ENCODE data around the gene CDAN1.

The CDAN1 gene

GRCh38 chr15:42735382-42736165 is 1.4 kb downstream of the CDAN1 start:
- DNase-seq (ENCODE audit: low spot score), result no peak

- no peak for DNase-seq (ENCODE audit: low spot score)
Observed at GRCh38 chr15:42734076-42734672, 2.8 kb downstream of the CDAN1 start.

GRCh38 chr15:42733027-42733426 is 3.9 kb downstream of the CDAN1 start:
- no peak for DNase-seq (ENCODE audit: low spot score)

- no peak for DNase-seq (ENCODE audit: low spot score)
Observed at GRCh38 chr15:42732095-42732827, 4.7 kb downstream of the CDAN1 start.

- no peak for DNase-seq (ENCODE audit: low spot score)
Observed at GRCh38 chr15:42731461-42731860, 5.5 kb downstream of the CDAN1 start.

- DNase-seq (ENCODE audit: low spot score), result no peak
Observed at GRCh38 chr15:42730536-42730935, 6.4 kb downstream of the CDAN1 start.

- no peak for DNase-seq (ENCODE audit: low spot score)
Observed at GRCh38 chr15:42730135-42730534, 6.8 kb downstream of the CDAN1 start.

- DNase-seq (ENCODE audit: low spot score), result no peak
Observed at GRCh38 chr15:42729409-42729808, 7.5 kb downstream of the CDAN1 start.

GRCh38 chr15:42728972-42729371 is 8.0 kb downstream of the CDAN1 start:
- DNase-seq (ENCODE audit: low spot score), result no peak

GRCh38 chr15:42728560-42728959 is 8.4 kb downstream of the CDAN1 start:
- no peak for DNase-seq (ENCODE audit: low spot score)

GRCh38 chr15:42727750-42728381 is 9.1 kb downstream of the CDAN1 start:
- DNase-seq (ENCODE audit: low spot score), result no peak

GRCh38 chr15:42726114-42726513 is 10.8 kb downstream of the CDAN1 start:
- DNase-seq (ENCODE audit: low spot score), result no peak

GRCh38 chr15:42725331-42725903 is 11.5 kb downstream of the CDAN1 start:
- DNase-seq (ENCODE audit: low spot score), result no peak

GRCh38 chr15:42724276-42724675 is 12.7 kb downstream of the CDAN1 start:
- DNase-seq (ENCODE audit: low spot score), result no peak

GRCh38 chr15:42723068-42723467 is 13.9 kb downstream of the CDAN1 start:
- DNase-seq (ENCODE audit: low spot score), result no peak

GRCh38 chr15:42721916-42722315 is 15.0 kb downstream of the CDAN1 start:
- DNase-seq (ENCODE audit: low spot score), result no peak

GRCh38 chr15:42721016-42721415 is 15.9 kb downstream of the CDAN1 start:
- DNase-seq (ENCODE audit: low spot score), result no peak

GRCh38 chr15:42720071-42720470 is 16.9 kb downstream of the CDAN1 start:
- no peak for DNase-seq (ENCODE audit: low spot score)

- DNase-seq (ENCODE audit: low spot score), result no peak
Observed at GRCh38 chr15:42719043-42719442, 17.9 kb downstream of the CDAN1 start.

- DNase-seq (ENCODE audit: low spot score), result no peak
Observed at GRCh38 chr15:42716626-42717025, 20.3 kb downstream of the CDAN1 start.

- DNase-seq (ENCODE audit: low spot score), result no peak
Observed at GRCh38 chr15:42716125-42716524, 20.8 kb downstream of the CDAN1 start.

GRCh38 chr15:42712584-42712983 is 24.3 kb downstream of the CDAN1 start:
- DNase-seq (ENCODE audit: low spot score), result no peak

Data from LoVo (cell line).